H9 (cell line): ENCODE data around the gene SETBP1. TPM values are rescaled to one million over a fixed set of nuclear protein-coding genes. Genes with fewer than 3 reads are reported as not detected.

Source experiments
- DNase-seq: peaks from one replicate; pipeline ENCODE4 v3.0.0-alpha.2; 2017
- H2AFZ ChIP-seq: one replicate; pipeline ENCODE4 v1.6.1; 2013; ENCODE audit warnings: mild to moderate bottlenecking, low read length, control low read depth, moderate library complexity
- H2AK5ac ChIP-seq: 2 replicates; pipeline ENCODE4 v1.6.1; 2013; ENCODE audit warnings: low read length, control low read depth, mixed read lengths; ENCODE audit not compliant: insufficient read length
- H2BK120ac ChIP-seq: one replicate; pipeline ENCODE4 v1.6.1; 2013; ENCODE audit warnings: low read depth, mild to moderate bottlenecking, low read length, control low read depth, inconsistent platforms; ENCODE audit not compliant: poor library complexity, severe bottlenecking
- H2BK12ac ChIP-seq: 2 replicates; pipeline ENCODE4 v1.6.1; 2013; ENCODE audit warnings: low read length, control low read depth, mixed read lengths, low read depth; ENCODE audit not compliant: insufficient read length
- H2BK15ac ChIP-seq: 2 replicates; pipeline ENCODE4 v1.6.1; 2013; ENCODE audit warnings: low read depth, low read length, control low read depth
- H2BK20ac ChIP-seq: one replicate; pipeline ENCODE4 v1.6.1; 2013; ENCODE audit warnings: low read depth, mild to moderate bottlenecking, low read length, control low read depth, inconsistent platforms; ENCODE audit not compliant: poor library complexity, severe bottlenecking
- H2BK5ac ChIP-seq: 2 replicates; pipeline ENCODE4 v1.6.1; 2013; ENCODE audit warnings: low read length, control low read depth, mixed read lengths; ENCODE audit not compliant: insufficient read length
- H3K14ac ChIP-seq: 2 replicates; pipeline ENCODE4 v1.6.1; 2013; ENCODE audit warnings: low read length, control low read depth; ENCODE audit not compliant: insufficient read depth
- H3K18ac ChIP-seq: 2 replicates; pipeline ENCODE4 v1.6.1; 2013; ENCODE audit warnings: low read depth, mild to moderate bottlenecking, mixed read lengths, low read length, control low read depth; ENCODE audit not compliant: insufficient read length
- H3K23ac ChIP-seq: 2 replicates; pipeline ENCODE4 v1.6.1; 2013; ENCODE audit warnings: low read length, control low read depth, mixed read lengths, low read depth; ENCODE audit not compliant: insufficient read length
- H3K23me2 ChIP-seq: 2 replicates; pipeline ENCODE4 v1.6.1; 2013; ENCODE audit warnings: low read depth, mild to moderate bottlenecking, mixed read lengths, low read length, control low read depth; ENCODE audit not compliant: insufficient read length, poor library complexity, severe bottlenecking
- H3K27ac ChIP-seq: 2 replicates; pipeline ENCODE4 v1.5.1; 2013; ENCODE audit warnings: low read length, control low read depth, mixed read lengths, low read depth; ENCODE audit not compliant: insufficient read length
- H3K27me3 ChIP-seq: 2 replicates; pipeline ENCODE4 v1.6.1; 2013; ENCODE audit warnings: low read length, control low read depth, inconsistent platforms; ENCODE audit not compliant: insufficient read depth
- H3K4ac ChIP-seq: 2 replicates; pipeline ENCODE4 v1.6.1; 2013; ENCODE audit warnings: low read depth, mild to moderate bottlenecking, control low read depth, inconsistent platforms, low read length, moderate library complexity
- H3K4me1 ChIP-seq: 2 replicates; pipeline ENCODE4 v1.6.1; 2013; ENCODE audit warnings: low read length, control low read depth, inconsistent platforms; ENCODE audit not compliant: insufficient read depth
- H3K4me2 ChIP-seq: 2 replicates; pipeline ENCODE4 v1.6.1; 2013; ENCODE audit warnings: low read length, control low read depth, mixed read lengths; ENCODE audit not compliant: insufficient read length, insufficient read depth
- H3K56ac ChIP-seq: 2 replicates; pipeline ENCODE4 v1.6.1; 2013; ENCODE audit warnings: low read depth, mild to moderate bottlenecking, mixed read lengths, low read length, control low read depth; ENCODE audit not compliant: insufficient read length
- H3K79me1 ChIP-seq: 2 replicates; pipeline ENCODE4 v1.6.1; 2013; ENCODE audit warnings: low read depth, mild to moderate bottlenecking, moderate library complexity, low read length, control low read depth, inconsistent platforms; ENCODE audit not compliant: insufficient read depth, poor library complexity, severe bottlenecking
- H3K79me2 ChIP-seq: 2 replicates; pipeline ENCODE4 v1.6.1; 2013; ENCODE audit warnings: low read length, control low read depth, inconsistent platforms; ENCODE audit not compliant: insufficient read depth
- H3K9ac ChIP-seq: 2 replicates; pipeline ENCODE4 v1.6.1; 2013; ENCODE audit warnings: low read length, control low read depth, mixed read lengths; ENCODE audit not compliant: insufficient read length; ENCODE audit errors: extremely low read depth
- H3K9me3 ChIP-seq: one replicate; pipeline ENCODE4 v1.6.1; 2013; ENCODE audit warnings: low read depth, low read length, inconsistent platforms; ENCODE audit not compliant: control insufficient read depth
- H3T11ph ChIP-seq: one replicate; pipeline ENCODE4 v1.6.1; 2013; ENCODE audit warnings: mild to moderate bottlenecking, low read length, control low read depth, inconsistent platforms
- H4K20me1 ChIP-seq: one replicate; pipeline ENCODE4 v1.6.1; 2013; ENCODE audit not compliant: control insufficient read depth, insufficient read length, insufficient read depth
- H4K5ac ChIP-seq: 2 replicates; pipeline ENCODE4 v1.6.1; 2013; ENCODE audit warnings: low read depth, mild to moderate bottlenecking, mixed read lengths, low read length, control low read depth; ENCODE audit not compliant: insufficient read length
- H4K8ac ChIP-seq: replicated peaks from 2 replicates; pipeline ENCODE4 v1.6.1; 2013; ENCODE audit warnings: low read length, control low read depth, mixed read lengths, low read depth; ENCODE audit not compliant: insufficient read length
- H4K91ac ChIP-seq: 2 replicates; pipeline ENCODE4 v1.6.1; 2013; ENCODE audit warnings: low read depth, mild to moderate bottlenecking, moderate library complexity, mixed read lengths, low read length, control low read depth; ENCODE audit not compliant: insufficient read length
- H3K27ac Mint-ChIP-seq, 3 experiments: 2 replicates in 2 of 3; 3 replicates in 1 of 3; pipeline ENCODE4 v1.8.0; 2020 to 2021; ENCODE audit warnings: mixed read lengths in 3 of 3, mild to moderate bottlenecking in 1 of 3, moderate library complexity in 1 of 3
- H3K27me3 Mint-ChIP-seq: 2 replicates; pipeline ENCODE4 v1.8.0; 2021; ENCODE audit warnings: low read depth, mild to moderate bottlenecking, moderate library complexity, mixed read lengths
- H3K36me3 Mint-ChIP-seq, 3 experiments: 2 replicates in 2 of 3; 3 replicates in 1 of 3; pipeline ENCODE4 v1.8.0; 2020 to 2021; ENCODE audit warnings: low read depth in 3 of 3, mixed read lengths in 3 of 3; ENCODE audit not compliant: insufficient read depth in 1 of 3
- H3K4me1 Mint-ChIP-seq, 2 experiments: 2 replicates each; pipeline ENCODE4 v1.8.0; 2020; ENCODE audit warnings: mixed read lengths in 2 of 2
- H3K4me3 Mint-ChIP-seq, 2 experiments: 2 replicates in 1 of 2; 3 replicates in 1 of 2; pipeline ENCODE4 v1.8.0; 2020 to 2021; ENCODE audit warnings: mild to moderate bottlenecking in 2 of 2, mixed read lengths in 2 of 2, moderate library complexity in 1 of 2
- H3K9me3 Mint-ChIP-seq, 2 experiments: 2 replicates in 1 of 2; 3 replicates in 1 of 2; pipeline ENCODE4 v1.8.0; 2020; ENCODE audit warnings: mild to moderate bottlenecking in 2 of 2, mixed read lengths in 2 of 2, moderate library complexity in 1 of 2
- CTCF ChIP-seq: fragments of 200-600 bp; sonication (generic); conservative IDR thresholded peaks from 3 replicates; pipeline ENCODE4 v1.8.0; 2021; ENCODE audit warnings: antibody characterized with exemption, mild to moderate bottlenecking
- WGBS: extraction: QIAGEN DNeasy Blood & Tissue Kit; methylation state at CpG from one replicate; pipeline ENCODE4 v1.1.7; 2013; ENCODE audit warnings: missing lambda C conversion rate, low lambda C conversion rate, mixed read lengths; ENCODE audit not compliant: insufficient read length; ENCODE audit errors: extremely low coverage; 5-methylcytosine and 5-hydroxymethylcytosine counted together
- total RNA-seq: library from RNA; stranded (reverse); gene quantifications from 2 replicates; pipeline ENCODE4 v1.2.1, GENCODE V29; 2021

Gene SETBP1
- total RNA-seq, 1 experiment from 2014 or later, result 4.6 TPM

- no peaks in the 10 kb centered on the region for H3K23me2 ChIP-seq
- no peak overlapping the region for H3K4ac ChIP-seq
- no peak overlapping the region for H2BK120ac ChIP-seq
- Mint-ChIP-seq H3K27me3 (no peaks in the 10 kb centered on the region), H3K36me3 (no peaks in the 10 kb centered on the region), H3K9me3 (no peaks in the 10 kb centered on the region), H3K27ac (no peak overlapping the region), H3K4me3 (no peak overlapping the region), H3K4me1 (peaks cover 27 to 55% of the 10 kb centered on the region in 2 experiments)
- H3K27ac ChIP-seq, result no peak overlapping the region
- no peak overlapping the region for H3T11ph ChIP-seq
- no CpG with 5 or more reads among the region's 6 CpGs for WGBS
- no peak overlapping the region for H2BK15ac ChIP-seq
- H3K4me2 ChIP-seq, result no peak overlapping the region
- no peak overlapping the region for H3K18ac ChIP-seq
- H2AK5ac ChIP-seq, result no peak overlapping the region
- no peak for TF ChIP-seq CTCF
- H3K27me3 ChIP-seq, result no peaks in the 10 kb centered on the region
- no peak overlapping the region for H3K14ac ChIP-seq
- no peak overlapping the region for H2AFZ ChIP-seq
- H3K56ac ChIP-seq, result no peak overlapping the region
- no peak overlapping the region for H2BK5ac ChIP-seq
- H3K9ac ChIP-seq, result no peak overlapping the region
- H3K79me2 ChIP-seq, result no peaks in the 10 kb centered on the region
- no peak overlapping the region for H2BK12ac ChIP-seq
- no peaks in the 10 kb centered on the region for H4K20me1 ChIP-seq
- H4K8ac ChIP-seq, result no peak overlapping the region
- no peaks in the 10 kb centered on the region for H3K9me3 ChIP-seq
- H2BK20ac ChIP-seq, result no peak overlapping the region
- DNase-seq, result no peak
- no peaks in the 10 kb centered on the region; the same call in 1 of the 2 replicates for H3K4me1 ChIP-seq
- no peak overlapping the region for H4K5ac ChIP-seq
- no peak overlapping the region for H3K23ac ChIP-seq
- H4K91ac ChIP-seq, result no peak overlapping the region
- H3K79me1 ChIP-seq, result no peaks in the 10 kb centered on the region
Measured at GRCh38 chr18:44815108-44815507, 134.4 kb downstream of the SETBP1 start.
